Astrocyte of the hippocampus (primary cell): ENCODE results near the gene HESX1.

Experiments
- DNase-seq: peaks from one replicate; pipeline ENCODE4 v3.0.0; 2011; ENCODE audit warnings: low read depth, low spot score

HESX1 gene

DNA sequence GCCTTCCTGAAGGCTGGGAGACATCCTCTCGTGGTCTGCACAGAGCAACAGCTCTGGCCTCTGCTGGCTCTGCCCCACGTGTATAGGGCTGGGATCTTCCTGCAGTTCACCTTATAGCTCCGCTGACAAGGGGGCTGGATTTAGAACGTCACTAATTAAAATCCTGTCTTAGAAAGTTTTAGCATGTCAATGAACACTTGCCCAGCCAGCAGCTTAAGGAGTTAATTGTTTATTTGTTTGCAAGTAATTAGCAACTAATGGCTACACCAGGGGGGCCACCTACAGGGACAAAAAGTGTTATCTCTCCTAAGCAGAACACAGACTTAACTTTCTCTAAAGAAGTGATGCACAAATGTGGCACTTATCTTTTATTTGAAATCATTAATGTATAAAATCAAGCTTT, at the start of gene HESX1:
HESX1 (minus strand) TSS at position 84 of the 403 bp plus-strand sequence; CDS start at position 24, 60 bp downstream.
- DNase-seq: no peak

DNA sequence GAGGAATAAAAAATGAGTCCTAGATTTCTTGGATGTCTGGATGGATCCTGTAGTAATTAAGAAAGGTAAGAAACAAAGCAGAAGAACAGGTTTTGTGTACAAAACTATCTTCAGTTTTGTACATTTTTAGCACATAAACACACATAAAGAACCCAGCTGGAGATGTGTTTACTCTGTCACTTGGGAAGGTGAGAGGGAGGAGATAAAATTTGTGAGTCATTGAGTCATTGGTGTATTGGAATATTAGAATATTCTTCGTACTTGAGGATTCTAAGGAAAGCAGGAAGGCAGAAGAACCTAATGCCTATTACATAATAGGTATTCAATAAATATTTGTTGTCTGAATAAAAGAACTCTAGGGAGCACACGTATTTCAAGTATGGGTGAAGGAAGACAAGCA, 45.2 kb upstream of the HESX1 start:
- DNase-seq: no peak

DNA sequence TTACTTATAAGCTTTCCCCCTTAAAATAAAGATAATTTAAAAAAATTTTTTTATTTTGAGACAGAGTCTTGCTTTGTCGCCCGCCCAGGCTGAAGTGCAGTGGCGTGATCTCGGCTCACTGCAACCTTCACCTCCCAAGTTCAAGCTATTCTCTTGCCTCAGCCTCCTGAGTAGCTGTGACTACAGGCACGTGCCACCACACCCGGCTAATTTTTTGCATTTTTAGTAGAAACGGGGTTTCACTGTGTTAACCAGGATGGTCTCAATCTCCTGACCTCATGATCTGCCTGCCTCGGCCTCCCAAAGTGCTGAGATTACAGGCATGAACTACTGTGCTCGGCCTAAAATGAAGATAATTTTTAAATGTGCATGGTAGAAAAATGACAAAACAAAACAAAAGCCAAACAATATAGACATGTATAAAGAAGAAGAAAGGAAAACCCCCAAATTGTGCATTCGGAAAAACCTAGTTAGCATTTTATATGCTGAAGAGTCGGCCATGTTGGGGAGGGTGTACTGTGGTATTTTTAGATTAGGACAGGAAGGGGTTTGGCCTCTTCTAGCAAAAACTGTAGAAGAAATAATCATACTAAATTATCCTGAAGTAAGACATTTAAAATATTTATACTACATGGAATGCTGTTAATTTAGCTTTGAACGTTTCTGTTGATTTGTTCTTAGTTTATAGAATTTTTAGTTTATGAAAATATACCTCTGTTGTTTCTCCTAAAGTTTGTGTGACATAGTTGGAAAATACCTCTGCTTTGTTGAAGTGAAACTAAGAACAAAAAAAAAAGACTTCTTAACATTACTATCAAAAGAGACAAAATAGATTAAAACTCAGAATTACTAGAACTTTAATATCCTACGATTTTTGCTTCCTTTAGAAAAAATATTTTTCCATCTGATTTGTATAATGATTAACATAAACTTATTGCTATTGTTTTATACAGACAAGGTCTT, 35.1 kb upstream of the HESX1 start:
- DNase-seq: no peak

DNA sequence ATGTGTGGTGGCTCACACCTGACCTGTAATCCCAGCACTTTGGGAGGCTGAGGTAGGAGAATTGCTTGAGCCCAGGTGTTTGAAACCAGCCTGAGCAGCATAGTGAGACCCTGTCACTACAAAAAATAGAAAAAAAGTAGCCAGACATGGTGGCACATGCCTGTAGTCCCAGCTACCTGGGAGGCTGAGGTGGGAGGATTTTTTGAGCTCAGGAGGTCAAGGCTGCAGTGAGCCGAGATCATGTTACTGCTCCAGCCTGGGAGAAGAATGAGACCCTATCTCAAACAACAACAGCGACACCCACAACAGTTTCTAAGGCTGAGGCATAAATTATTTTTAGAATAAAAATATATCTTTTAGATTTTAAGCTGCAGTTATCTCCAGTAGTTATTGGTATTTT, 34.0 kb upstream of the HESX1 start:
- no peak for DNase-seq

DNA sequence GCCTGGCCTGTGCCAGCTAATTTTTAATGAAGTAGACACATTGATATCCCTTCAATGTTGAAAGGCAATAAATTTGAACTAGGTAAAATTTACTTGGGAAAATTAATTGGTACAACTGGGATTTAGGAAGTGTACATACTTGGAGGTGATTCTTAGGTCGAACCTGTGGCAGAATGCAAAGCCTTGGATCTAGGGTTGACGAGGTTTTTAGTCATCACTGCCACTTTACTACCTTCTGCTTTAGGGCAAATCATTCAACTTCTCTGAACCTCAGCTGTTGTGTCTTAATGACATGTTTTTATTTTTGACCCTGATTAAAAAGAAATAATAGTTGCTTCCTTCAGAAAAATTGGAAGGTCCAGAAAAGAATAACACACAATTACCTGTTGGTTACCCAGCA, 30.2 kb upstream of the HESX1 start:
- no peak for DNase-seq

DNA sequence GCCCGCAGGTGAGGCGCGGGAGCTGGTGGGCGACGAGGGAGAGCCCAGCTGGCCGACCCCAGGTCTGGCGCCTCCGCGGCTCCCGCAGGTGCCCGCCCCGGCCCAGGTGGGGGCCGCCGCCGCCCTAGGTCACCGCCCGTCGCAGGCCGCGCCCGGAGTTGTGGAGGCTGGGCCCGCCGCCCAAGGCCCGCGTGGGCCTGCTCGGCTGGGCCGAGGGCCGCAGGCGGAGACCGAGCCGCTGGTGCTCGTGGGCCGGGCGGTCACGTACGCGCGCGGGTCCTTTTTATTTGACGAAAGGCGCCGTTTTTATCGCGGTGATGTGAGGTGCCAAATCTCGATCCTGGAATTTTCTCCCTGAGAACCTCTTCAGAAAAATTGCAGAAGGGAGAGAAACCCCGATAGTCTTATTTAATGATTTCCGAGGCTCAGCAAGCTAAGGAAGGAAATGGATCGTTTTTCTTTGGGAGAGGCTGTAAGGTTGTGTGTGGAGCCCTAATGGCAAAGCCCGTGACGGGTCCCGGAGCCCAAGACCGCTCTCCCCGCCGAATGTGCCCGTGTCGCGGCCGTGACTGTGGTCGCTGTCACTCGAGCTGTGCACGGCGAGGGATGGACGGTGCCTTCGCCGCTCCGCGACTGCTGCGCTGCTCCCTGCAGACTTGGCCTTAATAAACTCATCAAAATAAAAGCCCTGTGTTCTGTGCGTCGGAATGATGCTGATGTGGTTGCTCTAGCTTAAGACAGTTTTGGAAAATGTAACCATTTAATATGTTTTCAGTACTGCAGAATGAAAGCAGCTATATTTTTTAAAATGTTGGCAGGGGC, 28.4 kb upstream of the HESX1 start:
- DNase-seq: peak; percentile 65

DNA sequence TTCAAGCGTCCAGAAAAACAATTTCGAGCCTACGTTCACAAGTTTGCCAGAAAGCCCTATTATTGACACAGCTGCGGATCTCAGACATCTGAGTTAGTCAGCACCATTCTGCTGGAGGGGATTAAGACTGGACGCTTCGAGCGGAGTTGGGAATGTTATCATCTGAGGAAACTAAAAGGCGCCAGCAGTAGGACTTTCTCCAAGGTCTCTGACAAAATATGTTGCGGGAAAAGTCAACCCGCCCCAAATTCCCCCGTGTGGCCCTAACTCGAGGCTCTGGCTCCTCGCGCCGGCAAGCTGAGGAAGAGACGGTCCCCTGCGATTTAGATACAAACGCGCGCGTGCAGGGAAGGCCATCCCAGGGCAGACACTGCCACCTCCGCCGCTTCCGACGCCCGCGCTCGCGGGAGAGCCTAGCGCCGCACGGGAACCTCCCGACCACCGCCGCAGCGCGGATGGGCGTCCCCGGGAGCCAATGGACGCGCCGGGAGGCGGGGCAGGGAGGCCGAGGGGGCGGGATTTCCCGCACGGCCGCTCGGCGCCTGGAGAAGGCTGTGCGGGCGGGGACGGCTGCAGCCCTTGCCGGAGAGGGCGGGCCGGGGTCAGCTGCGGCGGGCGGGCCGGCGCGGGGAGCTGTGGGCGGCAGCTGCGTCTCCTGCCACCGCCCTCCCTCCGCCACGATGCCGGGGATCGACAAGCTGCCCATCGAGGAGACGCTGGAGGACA, 27.6 kb upstream of the HESX1 start, which contains the start of gene APPL1:
APPL1 (plus strand) TSS at position 526 of the 726 bp plus-strand sequence; CDS start at position 681, 155 bp downstream.
- DNase-seq: peak; percentile 98

DNA sequence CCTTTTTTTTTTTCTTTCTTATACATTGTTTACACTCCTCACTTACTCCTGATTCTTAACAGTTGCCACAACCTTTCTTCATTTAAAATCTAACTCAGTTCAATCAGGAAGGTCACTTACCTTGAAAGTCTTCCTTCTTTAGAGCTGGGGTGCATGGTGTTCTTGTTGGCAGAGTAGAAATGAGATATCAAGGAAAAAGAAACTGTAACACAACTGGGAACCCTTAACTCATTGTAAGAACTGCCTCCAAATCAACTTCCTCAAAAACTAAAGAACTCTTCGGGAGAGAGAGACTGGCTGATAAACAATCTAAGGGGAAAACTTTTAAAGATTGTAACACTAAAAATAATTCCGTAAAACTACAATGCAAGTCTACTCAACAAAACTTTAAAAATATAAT, 26.4 kb upstream of the HESX1 start:
- no peak for DNase-seq

DNA sequence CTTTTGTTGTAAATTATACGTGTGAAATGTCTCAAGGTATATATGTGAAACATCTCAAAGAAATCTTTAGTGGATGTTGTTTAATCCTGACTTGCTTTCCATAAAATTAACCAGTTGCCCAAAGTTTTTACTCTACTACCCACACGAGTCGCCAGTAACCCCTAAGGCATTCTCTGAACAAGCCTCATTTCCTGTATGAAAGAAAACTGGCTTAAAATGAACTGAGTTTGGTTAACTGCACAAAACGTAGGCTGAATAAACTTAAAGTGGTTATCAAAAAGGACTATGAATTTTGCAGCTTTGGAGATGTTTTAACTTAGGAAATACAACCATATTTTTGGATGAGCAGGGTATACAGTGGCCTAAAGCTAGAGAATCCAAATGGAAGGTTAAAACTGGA, 25.1 kb upstream of the HESX1 start:
- no peak for DNase-seq

DNA sequence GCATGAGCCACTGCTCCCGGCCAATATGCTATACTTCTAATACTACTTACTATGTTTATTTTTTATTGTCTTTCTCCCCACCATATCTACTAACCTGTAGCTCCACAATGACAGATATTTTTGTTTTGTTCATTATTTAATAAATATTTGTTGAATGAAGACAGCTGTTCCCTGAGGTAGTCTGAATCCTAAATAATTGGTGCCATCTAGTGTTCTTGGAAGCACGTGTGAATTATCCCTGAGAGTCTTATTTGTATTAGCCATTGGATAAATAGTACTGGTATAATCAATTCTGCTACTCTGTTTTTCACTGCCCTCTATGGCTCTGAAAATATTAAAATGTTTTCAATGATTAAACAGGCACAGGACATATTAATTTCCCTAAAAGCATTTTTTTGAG, 22.1 kb upstream of the HESX1 start:
- peak; percentile 31 for DNase-seq

DNA sequence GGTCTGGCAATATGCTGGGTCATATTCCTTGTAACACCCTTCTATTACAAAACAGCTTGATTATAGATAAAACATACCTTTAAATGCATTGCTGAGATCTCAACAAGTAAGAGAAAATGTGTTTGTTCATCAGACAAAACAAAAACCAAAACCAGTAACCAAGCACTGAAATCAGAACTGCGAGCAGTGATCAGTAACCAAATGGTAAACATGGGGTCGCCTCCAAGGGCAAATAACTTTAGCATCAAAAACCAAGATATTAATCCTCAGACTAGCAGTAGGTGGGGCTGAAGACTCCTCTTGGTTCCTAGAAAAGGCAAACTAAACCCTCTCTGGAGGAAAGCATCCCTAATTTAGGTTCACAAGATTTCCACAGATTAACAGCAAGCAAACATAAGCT, 6.6 kb upstream of the HESX1 start:
- no peak for DNase-seq

DNA sequence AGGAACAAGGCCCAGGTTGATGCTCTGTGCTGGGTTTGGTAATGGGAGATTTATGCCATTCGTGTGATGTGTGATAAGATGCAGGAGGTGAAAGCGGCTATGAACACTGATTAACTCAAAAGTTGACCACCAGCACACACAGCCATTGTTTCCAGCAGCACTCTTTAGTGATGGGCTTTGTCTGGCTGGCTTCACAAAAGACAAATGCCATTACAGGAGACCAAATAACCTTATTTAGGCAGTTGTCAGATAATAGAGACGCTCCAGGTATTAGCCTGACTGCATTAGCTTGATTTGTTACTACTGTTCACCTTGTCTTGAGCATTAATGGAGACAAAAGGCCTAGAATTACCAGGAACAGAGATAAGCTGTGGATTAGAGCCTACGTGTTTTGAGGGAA, 5.1 kb downstream of the HESX1 start:
- no peak for DNase-seq

DNA sequence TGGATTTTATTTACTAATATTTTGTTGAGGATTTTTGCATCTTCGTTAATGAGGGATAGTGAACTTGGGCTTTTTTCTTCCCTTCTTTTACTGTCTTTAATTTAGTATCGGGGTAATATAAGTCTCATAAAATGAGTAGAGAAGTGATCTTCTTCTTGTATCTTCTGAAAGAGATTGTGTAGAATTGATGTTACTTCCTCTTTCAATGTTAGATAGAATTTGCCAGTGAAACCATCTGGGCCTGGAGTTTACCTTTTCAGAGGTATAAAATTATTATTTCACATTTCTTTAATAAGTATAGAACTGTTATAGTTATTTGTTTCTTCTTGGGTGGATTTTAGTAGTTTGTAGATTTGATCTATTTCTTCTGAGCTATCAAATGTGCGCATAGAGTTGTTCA, 7.8 kb downstream of the HESX1 start:
- DNase-seq: no peak

DNA sequence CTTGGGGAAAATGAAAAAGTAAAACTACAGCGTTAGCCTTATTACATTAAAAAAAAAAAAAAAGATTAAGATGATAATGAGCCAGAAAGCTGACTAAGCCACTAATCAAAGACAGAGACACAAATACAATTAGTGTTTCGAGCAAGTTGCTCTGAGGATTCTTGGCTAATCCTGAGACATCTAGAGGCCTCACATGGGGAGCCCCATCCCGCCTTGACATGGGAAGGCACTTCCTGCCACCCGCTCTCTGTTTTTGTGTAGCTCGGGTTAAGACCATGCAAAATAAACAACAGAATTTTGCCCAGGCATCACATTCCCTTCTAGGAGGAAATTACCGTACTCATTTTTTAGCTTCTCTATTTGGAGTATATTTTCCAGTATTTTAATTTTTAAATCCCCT, 15.3 kb downstream of the HESX1 start:
- no peak for DNase-seq

DNA sequence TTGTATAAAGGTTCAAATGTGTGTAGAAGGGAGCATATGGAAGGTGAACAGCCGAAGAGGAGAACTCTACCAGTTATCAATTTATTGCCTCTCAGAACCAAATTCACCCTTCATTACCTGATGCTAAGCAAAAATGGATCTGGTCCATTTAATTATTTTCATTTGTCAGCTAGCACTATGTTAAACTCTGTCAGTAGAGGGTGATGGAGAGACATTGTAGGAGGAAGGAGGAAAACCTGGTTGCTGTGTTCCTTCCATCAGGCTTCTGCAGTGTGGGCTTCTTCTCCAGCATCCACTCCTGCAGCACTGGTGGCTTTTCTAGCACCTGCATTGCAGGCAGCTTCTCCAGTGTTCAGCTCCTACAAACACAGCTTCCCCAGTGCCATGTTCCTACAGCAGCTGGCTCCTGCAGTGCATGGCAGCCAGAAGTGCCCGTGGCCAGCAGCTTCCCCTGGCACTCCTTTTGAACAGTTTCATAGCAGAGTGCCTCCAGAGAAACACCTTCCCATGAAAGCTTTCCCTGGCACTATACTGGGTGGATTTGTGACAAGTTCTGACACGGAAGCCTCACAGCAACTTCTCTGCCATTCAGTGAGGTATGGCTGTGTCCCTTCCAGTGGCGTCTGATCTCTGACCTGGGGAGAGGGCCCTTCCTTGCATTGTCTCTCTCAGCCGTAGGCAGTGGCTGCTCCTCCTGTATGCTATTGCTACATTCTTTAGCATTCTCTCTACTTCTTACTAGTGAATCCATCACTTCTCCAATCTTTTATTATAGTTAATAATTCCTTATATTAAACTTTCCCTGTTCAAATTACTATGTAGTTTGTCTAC, 20.0 kb downstream of the HESX1 start:
- DNase-seq: peak; percentile 48

DNA sequence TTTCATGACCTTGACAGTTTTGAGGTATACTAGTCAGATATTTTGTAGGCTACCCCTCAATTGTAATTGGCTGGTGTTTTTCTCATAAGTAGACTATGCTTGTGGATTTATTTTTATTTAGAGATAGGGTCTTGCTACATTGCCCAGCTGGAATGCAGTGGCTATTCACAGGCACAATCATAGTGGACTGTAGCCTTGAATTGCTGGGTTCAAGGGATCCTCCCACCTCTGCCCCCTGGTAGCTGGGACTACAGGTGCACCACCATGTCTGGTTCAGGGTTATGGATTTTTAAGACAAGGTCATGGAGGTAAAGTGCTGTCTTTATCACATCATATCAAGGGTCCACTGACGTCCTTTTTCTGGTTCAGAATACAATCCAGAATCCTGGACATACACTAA, 23.7 kb downstream of the HESX1 start:
- no peak for DNase-seq

DNA sequence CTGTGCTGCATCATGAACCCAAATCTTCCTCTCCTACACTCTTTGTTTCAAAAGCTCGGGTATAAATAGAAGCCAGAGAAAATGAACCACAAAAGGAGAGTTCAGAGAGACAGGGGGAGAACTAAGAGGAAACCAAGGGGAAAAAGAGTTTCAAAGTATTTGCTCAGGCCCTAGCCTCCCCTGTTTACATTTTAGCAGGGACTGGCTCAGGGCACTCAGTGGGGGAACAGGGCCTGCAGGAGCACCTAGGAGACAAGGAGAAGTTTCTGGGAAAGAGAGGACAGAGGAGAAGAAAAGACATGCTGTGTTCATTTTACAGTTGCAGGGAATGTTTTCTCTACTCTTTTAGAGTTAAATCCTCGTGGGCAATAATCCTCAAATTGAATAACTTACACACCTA, 26.1 kb downstream of the HESX1 start:
- no peak for DNase-seq

DNA sequence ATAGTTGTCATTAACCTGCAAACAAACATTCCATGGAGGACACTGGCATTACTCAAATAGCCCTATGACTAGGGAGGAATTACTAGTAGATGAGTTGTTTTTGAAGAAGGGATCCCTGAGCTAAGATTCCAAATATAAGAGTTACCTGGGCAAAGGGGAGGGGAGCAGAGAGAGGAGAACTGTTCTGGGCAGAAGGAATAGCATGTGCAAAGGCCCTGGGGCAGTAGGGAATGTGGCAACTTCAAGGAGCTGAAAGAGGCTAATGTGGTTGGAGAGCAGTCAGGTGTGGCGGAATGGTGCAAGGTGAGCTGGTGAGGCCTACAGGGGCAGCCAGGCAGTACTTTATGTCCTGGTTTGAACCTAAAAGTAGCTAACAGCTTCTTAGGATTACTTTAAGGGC, 28.8 kb downstream of the HESX1 start:
- DNase-seq: no peak

DNA sequence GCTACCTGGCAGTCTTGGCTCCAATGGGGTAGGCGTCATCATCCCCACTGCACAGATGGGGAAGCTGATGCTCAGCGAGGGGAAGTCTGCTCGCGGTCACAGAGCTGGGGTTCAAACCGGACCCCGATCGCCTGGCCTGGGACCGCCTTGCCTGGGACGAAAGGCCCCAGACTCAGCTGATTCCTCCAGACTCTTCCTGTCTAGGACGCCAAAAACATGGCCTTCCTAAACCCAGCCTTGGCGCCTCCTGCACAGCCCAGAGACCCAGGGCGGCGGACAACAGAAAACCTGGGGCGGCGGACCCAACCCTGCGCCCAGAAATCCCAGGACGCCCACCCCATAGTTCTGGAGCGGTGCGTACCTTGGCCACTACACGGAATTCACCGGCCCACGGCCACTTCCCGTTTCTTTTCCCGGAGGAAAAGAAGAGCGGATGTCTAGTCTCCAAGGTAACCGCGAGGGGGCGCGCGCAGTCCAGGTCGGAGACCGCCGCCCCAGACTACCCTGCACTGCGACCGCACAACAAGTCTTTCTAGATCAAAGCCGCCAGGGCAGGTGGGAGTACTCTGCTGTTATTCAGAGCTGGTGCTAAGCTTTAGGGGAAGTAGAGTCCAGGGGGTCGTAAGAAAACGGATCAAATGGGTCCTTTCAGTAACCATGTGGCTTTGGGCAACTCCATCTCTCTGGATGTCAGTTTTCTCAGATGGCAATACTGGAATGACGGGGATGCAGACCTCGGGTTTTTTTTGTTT, 29.7 kb downstream of the HESX1 start:
- peak; percentile 84 for DNase-seq

DNA sequence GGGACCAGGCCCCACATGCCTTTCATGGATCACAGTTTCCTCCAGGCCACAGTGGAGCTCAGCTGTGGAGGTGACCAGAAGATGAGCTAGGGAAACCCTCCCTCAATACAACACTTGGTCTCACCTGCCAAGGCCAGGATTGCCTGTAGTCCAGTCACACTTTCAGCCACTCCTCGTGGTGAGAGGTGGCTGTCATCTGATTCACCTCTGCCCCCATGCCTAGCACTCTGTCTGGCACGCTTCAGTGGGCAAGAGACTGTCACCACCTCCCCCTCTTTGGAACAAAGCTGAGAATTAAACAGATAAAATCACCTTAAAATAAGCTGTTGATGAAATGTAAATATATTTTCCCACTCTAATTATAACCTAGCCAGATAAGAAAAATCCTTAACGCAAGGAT, 30.7 kb downstream of the HESX1 start:
- no peak for DNase-seq
